WTC11 (cell line): Measurements from ENCODE around the gene SLC7A7. TPM values are rescaled to one million over a fixed set of nuclear protein-coding genes. Genes with fewer than 3 reads are reported as not detected.

Experiments used
- ATAC-seq: fragments of 200-7000 bp; cut with Tn5 transposase; 2 replicates; pipeline ENCODE4 v1.10.0; 2021; ENCODE audit warnings: mild to moderate bottlenecking, moderate library complexity
- CTCF ChIA-PET: fragments of 300-600 bp; sonication (Branson Sonifier 250); formaldehyde crosslinking; loops from one replicate; lab custom pipeline; 2021; ENCODE audit warnings: antibody characterized with exemption; lab: Charles Lee
- POLR2A ChIA-PET: fragments of 350-600 bp; sonication (Branson Sonifier 250); formaldehyde crosslinking; loops from one replicate; lab custom pipeline; 2021; ENCODE audit warnings: antibody characterized with exemption; lab: Charles Lee
- DNase-seq: peaks from one replicate; pipeline ENCODE4 v3.0.0; 2021; ENCODE audit warnings: low spot score
- H3K27ac Mint-ChIP-seq: 2 replicates; pipeline ENCODE4 v1.8.0; 2021; ENCODE audit warnings: mixed read lengths
- H3K27me3 Mint-ChIP-seq: 2 replicates; pipeline ENCODE4 v1.8.0; 2021; ENCODE audit warnings: low read depth, mild to moderate bottlenecking, moderate library complexity, mixed read lengths
- H3K36me3 Mint-ChIP-seq: 2 replicates; pipeline ENCODE4 v1.8.0; 2021; ENCODE audit warnings: mixed read lengths
- H3K4me1 Mint-ChIP-seq: 2 replicates; pipeline ENCODE4 v1.8.0; 2022; ENCODE audit warnings: mixed read lengths
- H3K4me3 Mint-ChIP-seq: 2 replicates; pipeline ENCODE4 v1.8.0; 2021; ENCODE audit warnings: mild to moderate bottlenecking, moderate library complexity, mixed read lengths
- H3K9me3 Mint-ChIP-seq: 2 replicates; pipeline ENCODE4 v1.8.0; 2021; ENCODE audit warnings: mixed read lengths
- AFF4 ChIP-seq: sonication (generic); formaldehyde crosslinking; IDR thresholded peaks from 2 replicates; pipeline ENCODE4 v1.8.1; 2023; ENCODE audit warnings: mild to moderate bottlenecking, missing genetic modification reagents, borderline replicate concordance
- ARID4B ChIP-seq: sonication (generic); formaldehyde crosslinking; IDR thresholded peaks from 2 replicates; pipeline ENCODE4 v1.8.0; 2023; ENCODE audit warnings: missing genetic modification reagents, mild to moderate bottlenecking, borderline replicate concordance
- CBFB ChIP-seq: sonication (generic); formaldehyde crosslinking; IDR thresholded peaks from 2 replicates; pipeline ENCODE4 v1.8.1; 2022; ENCODE audit warnings: mild to moderate bottlenecking, low read depth, missing genetic modification reagents
- CREM ChIP-seq: sonication (generic); formaldehyde crosslinking; IDR thresholded peaks from 2 replicates; pipeline ENCODE4 v1.8.1; 2022; ENCODE audit warnings: mild to moderate bottlenecking, missing genetic modification reagents, moderate library complexity
- HMGXB4 ChIP-seq: sonication (generic); formaldehyde crosslinking; IDR thresholded peaks from 2 replicates; pipeline ENCODE4 v1.8.1; 2023; ENCODE audit warnings: mild to moderate bottlenecking, moderate library complexity, missing genetic modification reagents
- NFE2L1 ChIP-seq: sonication (generic); formaldehyde crosslinking; IDR thresholded peaks from 2 replicates; pipeline ENCODE4 v1.8.1; 2023; ENCODE audit warnings: missing genetic modification reagents
- SOX15 ChIP-seq: fragments of 250-450 bp; sonication (Bioruptor Pico); IDR thresholded peaks from 2 replicates; pipeline ENCODE4 v1.9.0; 2021; ENCODE audit warnings: mild to moderate bottlenecking
- USF1 ChIP-seq: sonication (generic); formaldehyde crosslinking; IDR thresholded peaks from 2 replicates; pipeline ENCODE4 v1.8.0; 2022; ENCODE audit warnings: mild to moderate bottlenecking, missing genetic modification reagents
- ZBTB21 ChIP-seq: sonication (generic); formaldehyde crosslinking; IDR thresholded peaks from 2 replicates; pipeline ENCODE4 v1.8.1; 2023; ENCODE audit warnings: mild to moderate bottlenecking, missing genetic modification reagents, borderline replicate concordance
- ZNF423 ChIP-seq: fragments of 250-450 bp; sonication (Bioruptor Pico); IDR thresholded peaks from 2 replicates; pipeline ENCODE4 v2.1.2; 2022; ENCODE audit warnings: mild to moderate bottlenecking, moderate library complexity
- ZNF532 ChIP-seq: fragments of 250-450 bp; sonication (Bioruptor Pico); IDR thresholded peaks from 2 replicates; pipeline ENCODE4 v1.9.0; 2021; ENCODE audit warnings: mild to moderate bottlenecking, borderline replicate concordance
- total RNA-seq: library from RNA; stranded (reverse); gene quantifications from 3 replicates; pipeline ENCODE4 v1.2.3, GENCODE V29; 2021

Gene SLC7A7
- total RNA-seq, 1 experiment from 2014 or later = 4.3 TPM

GRCh38 chr14:22768947-22769346 is 46.3 kb downstream of the SLC7A7 start:
- no peaks in the 10 kb centered on the region for H3K9me3 Mint-ChIP-seq
- H3K4me1 Mint-ChIP-seq = peaks cover 26% of the 10 kb centered on the region
- H3K36me3 Mint-ChIP-seq = peaks cover 45% of the 10 kb centered on the region
- peak overlapping the region; percentile 23; the same call in 1 of the 2 replicates for H3K4me3 Mint-ChIP-seq
- H3K27me3 Mint-ChIP-seq = no peaks in the 10 kb centered on the region
- CTCF ChIA-PET = no interaction called here
- H3K27ac Mint-ChIP-seq = no peak overlapping the region
- DNase-seq (no peak), ATAC-seq (no peak)
- TF ChIP-seq ZBTB21 (CRISPR knock-in tag) (no peak), CREM (no peak), AFF4 (no peak), ZNF423 (no peak), CBFB (no peak), HMGXB4 (CRISPR knock-in tag) (no peak), SOX15 (no peak), USF1 (CRISPR knock-in tag) (no peak), ZNF532 (no peak)
- TF ChIP-seq, all 79 proteins: peak for 0
- POLR2A ChIA-PET = no interaction called here

GRCh38 chr14:22767323-22767589 is 48.0 kb downstream of the SLC7A7 start:
- H3K9me3 Mint-ChIP-seq = no peaks in the 10 kb centered on the region
- TF ChIP-seq NFE2L1 (CRISPR knock-in tag) = no peak
- 0 out of 2 replicates have a peak, but pooled peaks have one; percentile 9 for TF ChIP-seq ARID4B (CRISPR knock-in tag)
- TF ChIP-seq, all 79 proteins: peak for 1
- CTCF ChIA-PET = interaction anchor here (1.2 to 3.7 kb wide), 6 partner anchors 55 to 197 kb away, joined by 3 to 41 read pairs (median 6); partner anchors contain the start of gene DAD1
- POLR2A ChIA-PET = interaction anchor here (0.9 to 2.6 kb wide), 4 partner anchors 11 to 168 kb away, joined by 3 to 23 read pairs (median 4); no protein-coding TSS in a partner anchor
- H3K27me3 Mint-ChIP-seq = no peaks in the 10 kb centered on the region
- H3K4me3 Mint-ChIP-seq = peak overlapping the region; percentile 93
- H3K4me1 Mint-ChIP-seq = peaks cover 26% of the 10 kb centered on the region
- DNase-seq = no peak
- H3K36me3 Mint-ChIP-seq = peaks cover 38% of the 10 kb centered on the region
- H3K27ac Mint-ChIP-seq = no peak overlapping the region; the same call in 1 of the 2 replicates
- ATAC-seq = no peak
